CD4-positive, alpha-beta T cell (primary cell): Measurements from ENCODE around the gene GPR153. TPM values are rescaled to one million over a fixed set of nuclear protein-coding genes. Genes with fewer than 3 reads are reported as not detected.

Experiments
- ATAC-seq: fragments of 200-7000 bp; cut with Tn5 transposase; one replicate; pipeline ENCODE4 v1.10.0; 2022; ENCODE audit warnings: mild to moderate bottlenecking; ENCODE audit not compliant: poor library complexity
- CTCF ChIA-PET: fragments of 350-600 bp; sonication (Branson Sonifier 250); formaldehyde crosslinking; loops from one replicate; lab custom pipeline; 2021; ENCODE audit warnings: antibody characterized with exemption, inconsistent platforms; lab: Charles Lee
- POLR2A ChIA-PET: fragments of 350-600 bp; sonication (Branson Sonifier 250); formaldehyde crosslinking; loops from one replicate; lab custom pipeline; 2021; ENCODE audit warnings: antibody characterized with exemption, inconsistent platforms; lab: Charles Lee
- DNase-seq, 14 experiments: peaks; one replicate each; pipeline ENCODE4 v3.0.0-alpha.2; 2013 to 2020; ENCODE audit warnings: mixed read lengths in 2 of 14
- H3K27ac ChIP-seq, 2 donors: one replicate each; pipeline versions ENCODE4 v1.5.1 to v1.7.0; 2013; ENCODE audit warnings: low read length in 2 of 2, low read depth in 1 of 2, mild to moderate bottlenecking in 1 of 2
- H3K27me3 ChIP-seq, 2 experiments: 1 replicate in 1 of 2; 2 replicates in 1 of 2; pipeline versions ENCODE4 v1.6.1 to v1.7.0; 2013; ENCODE audit warnings: low read length in 2 of 2, control low read depth in 1 of 2, mild to moderate bottlenecking in 1 of 2, moderate library complexity in 1 of 2; ENCODE audit not compliant: insufficient read depth in 2 of 2, control insufficient read depth in 1 of 2
- H3K36me3 ChIP-seq: one replicate; pipeline ENCODE4 v1.6.1; 2013; ENCODE audit warnings: low read length, control low read depth; ENCODE audit not compliant: insufficient read depth
- H3K4me1 ChIP-seq: one replicate; pipeline ENCODE4 v1.6.1; 2013; ENCODE audit warnings: low read length, control low read depth; ENCODE audit not compliant: insufficient read depth
- H3K4me3 ChIP-seq: one replicate; pipeline ENCODE4 v1.5.1; 2013; ENCODE audit warnings: mild to moderate bottlenecking, low read length, moderate library complexity
- H3K9me3 ChIP-seq, 2 experiments: 1 replicate in 1 of 2; 2 replicates in 1 of 2; pipeline versions ENCODE4 v1.6.1 to v1.7.0; 2013; ENCODE audit warnings: low read length in 2 of 2, mild to moderate bottlenecking in 2 of 2, control low read depth in 1 of 2, moderate library complexity in 1 of 2; ENCODE audit not compliant: control insufficient read depth in 1 of 2, insufficient read depth in 1 of 2
- H3K27ac Mint-ChIP-seq: one replicate; pipeline ENCODE4 v1.8.0; 2020; ENCODE audit warnings: mixed read lengths
- H3K27me3 Mint-ChIP-seq: one replicate; pipeline ENCODE4 v1.8.0; 2021; ENCODE audit warnings: mixed read lengths
- H3K36me3 Mint-ChIP-seq: one replicate; pipeline ENCODE4 v1.8.0; 2021; ENCODE audit warnings: low read depth, mixed read lengths
- H3K4me1 Mint-ChIP-seq: one replicate; pipeline ENCODE4 v1.8.0; 2021; ENCODE audit warnings: low read depth, mixed read lengths
- H3K4me3 Mint-ChIP-seq: one replicate; pipeline ENCODE4 v1.8.0; 2020; ENCODE audit warnings: mild to moderate bottlenecking, mixed read lengths
- H3K9me3 Mint-ChIP-seq: one replicate; pipeline ENCODE4 v1.8.0; 2020; ENCODE audit warnings: mixed read lengths
- CTCF ChIP-seq: fragments of 200-600 bp; IDR thresholded peaks from one replicate; pipeline ENCODE4 v1.8.0; 2022; ENCODE audit warnings: antibody characterized with exemption, mild to moderate bottlenecking
- intact Hi-C, 2 experiments: fragments of 100-400 bp; cut with DNase I in 1 of 2; cut with micrococcal nuclease in 1 of 2; formaldehyde crosslinking; loops; one replicate each; pipeline versions ENCODE4 v1.15.1 to v1.9.0; 2023 to 2025; cut with DNase I, micrococcal nuclease
- total RNA-seq, 174 experiments: library from RNA in 2 of 174; stranded (reverse) in 2 of 174; gene quantifications; one replicate each; pipeline ENCODE4 v1.2.3 and lab custom pipeline; 2021 to 2026

The GPR153 gene
- total RNA-seq, 2 experiments from 2014 or later = 0.14 to 0.19 TPM

GRCh38 chr1:6292102-6292501, 31.2 kb upstream of the GPR153 start:
- no peaks in the 10 kb centered on the region for H3K27me3 Mint-ChIP-seq
- H3K27ac ChIP-seq = no peak overlapping the region
- H3K4me1 ChIP-seq = no peaks in the 10 kb centered on the region
- ChIA-PET POLR2A (no interaction called here), CTCF (no interaction called here)
- H3K9me3 ChIP-seq = no peaks in the 10 kb centered on the region
- H3K4me3 Mint-ChIP-seq = no peak overlapping the region
- DNase-seq = no peak
- no peaks in the 10 kb centered on the region for H3K9me3 Mint-ChIP-seq
- H3K36me3 ChIP-seq = peaks cover 8% of the 10 kb centered on the region
- H3K4me3 ChIP-seq = no peak overlapping the region
- intact Hi-C loops = no loop called here
- no peaks in the 10 kb centered on the region for H3K4me1 Mint-ChIP-seq
- no peak for TF ChIP-seq CTCF
- no peak overlapping the region for H3K27ac Mint-ChIP-seq
- no peak for ATAC-seq
- H3K27me3 ChIP-seq = no peaks in the 10 kb centered on the region
- H3K36me3 Mint-ChIP-seq = peaks cover 3% of the 10 kb centered on the region

GRCh38 chr1:6288665-6289064, 27.8 kb upstream of the GPR153 start:
- H3K36me3 ChIP-seq = peaks cover 5% of the 10 kb centered on the region
- no peaks in the 10 kb centered on the region for H3K4me1 ChIP-seq
- H3K27ac ChIP-seq = no peak overlapping the region
- Mint-ChIP-seq H3K27me3 (no peaks in the 10 kb centered on the region), H3K27ac (no peak overlapping the region), H3K36me3 (no peaks in the 10 kb centered on the region), H3K4me1 (no peaks in the 10 kb centered on the region), H3K4me3 (no peak overlapping the region), H3K9me3 (no peaks in the 10 kb centered on the region)
- no peak for TF ChIP-seq CTCF
- H3K27me3 ChIP-seq = no peaks in the 10 kb centered on the region
- H3K4me3 ChIP-seq = no peak overlapping the region
- DNase-seq = no peak
- no peaks in the 10 kb centered on the region for H3K9me3 ChIP-seq
- no peak for ATAC-seq
- POLR2A ChIA-PET = no interaction called here
- CTCF ChIA-PET = no interaction called here
- intact Hi-C loops = no loop called here

- Mint-ChIP-seq H3K4me1 (no peaks in the 10 kb centered on the region), H3K9me3 (no peaks in the 10 kb centered on the region), H3K36me3 (no peaks in the 10 kb centered on the region), H3K4me3 (no peak overlapping the region), H3K27ac (no peak overlapping the region), H3K27me3 (no peaks in the 10 kb centered on the region)
- ATAC-seq = no peak
- TF ChIP-seq CTCF = no peak
- H3K9me3 ChIP-seq = no peaks in the 10 kb centered on the region
- H3K27me3 ChIP-seq = no peaks in the 10 kb centered on the region
- intact Hi-C loops = no loop called here
- no peak overlapping the region for H3K27ac ChIP-seq
- POLR2A ChIA-PET = no interaction called here
- no peaks in the 10 kb centered on the region for H3K36me3 ChIP-seq
- H3K4me1 ChIP-seq = no peaks in the 10 kb centered on the region
- CTCF ChIA-PET = no interaction called here
- no peak for DNase-seq
- no peak overlapping the region for H3K4me3 ChIP-seq
Measured at GRCh38 chr1:6288026-6288425, 27.1 kb upstream of the GPR153 start.
